Uterus (tissue), 2 donors: ENCODE results near the gene SV2B.

Source experiments
- POLR2A ChIP-seq, 2 donors: fragments of 450-650 bp; IDR thresholded peaks; one replicate each; pipeline ENCODE4 v1.6.1; 2016; ENCODE audit warnings: antibody characterized with exemption in 2 of 2, mild to moderate bottlenecking in 1 of 2, moderate library complexity in 1 of 2
- TF ChIP-seq, protein P1 (sequence below), 4 experiments: fragments of 200-600 bp in 2 of 4; fragments of 450-650 bp in 2 of 4; sonication (generic) in 2 of 4; IDR thresholded peaks; one replicate each; pipeline ENCODE4 v1.5.1; 2016 to 2019; ENCODE audit warnings: antibody characterized with exemption in 4 of 4, mild to moderate bottlenecking in 2 of 4, moderate library complexity in 1 of 4

DNA sequence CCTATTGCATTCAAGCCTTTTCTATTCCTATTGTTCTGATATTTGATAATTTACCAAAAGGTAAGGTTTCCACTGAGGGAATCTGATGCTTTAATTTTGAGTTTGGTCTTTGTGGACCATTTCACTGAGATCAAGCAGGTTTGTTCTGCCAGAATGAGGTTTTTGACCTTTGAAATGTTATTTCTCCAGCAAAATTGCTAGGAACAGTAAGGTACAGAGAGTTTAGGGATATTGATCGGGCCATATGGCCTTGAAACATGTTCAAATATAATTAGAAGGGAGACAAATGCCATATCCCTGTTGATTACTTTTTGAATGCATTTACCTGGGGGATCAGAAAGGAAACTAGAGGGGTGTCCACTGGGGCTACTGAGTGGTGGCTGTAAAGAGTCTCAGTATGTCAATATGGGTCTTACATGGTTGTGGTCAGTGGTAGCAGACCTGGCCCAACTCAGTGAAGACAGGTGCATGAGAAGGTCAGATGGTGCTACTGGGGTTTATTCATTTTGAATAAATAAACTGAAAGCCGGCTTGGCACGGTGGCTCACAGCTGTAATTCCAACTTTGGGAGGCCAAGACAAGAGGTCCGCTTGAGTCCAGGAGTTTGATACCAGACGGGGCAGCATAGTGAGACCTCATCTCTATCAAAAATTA, 100.2 kb downstream of the SV2B start:
- TF ChIP-seq, protein P1, sequence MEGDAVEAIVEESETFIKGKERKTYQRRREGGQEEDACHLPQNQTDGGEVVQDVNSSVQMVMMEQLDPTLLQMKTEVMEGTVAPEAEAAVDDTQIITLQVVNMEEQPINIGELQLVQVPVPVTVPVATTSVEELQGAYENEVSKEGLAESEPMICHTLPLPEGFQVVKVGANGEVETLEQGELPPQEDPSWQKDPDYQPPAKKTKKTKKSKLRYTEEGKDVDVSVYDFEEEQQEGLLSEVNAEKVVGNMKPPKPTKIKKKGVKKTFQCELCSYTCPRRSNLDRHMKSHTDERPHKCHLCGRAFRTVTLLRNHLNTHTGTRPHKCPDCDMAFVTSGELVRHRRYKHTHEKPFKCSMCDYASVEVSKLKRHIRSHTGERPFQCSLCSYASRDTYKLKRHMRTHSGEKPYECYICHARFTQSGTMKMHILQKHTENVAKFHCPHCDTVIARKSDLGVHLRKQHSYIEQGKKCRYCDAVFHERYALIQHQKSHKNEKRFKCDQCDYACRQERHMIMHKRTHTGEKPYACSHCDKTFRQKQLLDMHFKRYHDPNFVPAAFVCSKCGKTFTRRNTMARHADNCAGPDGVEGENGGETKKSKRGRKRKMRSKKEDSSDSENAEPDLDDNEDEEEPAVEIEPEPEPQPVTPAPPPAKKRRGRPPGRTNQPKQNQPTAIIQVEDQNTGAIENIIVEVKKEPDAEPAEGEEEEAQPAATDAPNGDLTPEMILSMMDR (IDR thresholded peaks at IDR 0.05) = no peak
- no peak for TF ChIP-seq POLR2A (IDR thresholded peaks at IDR 0.05)
